ENCODE results near the gene SCAND1.

GRCh38 chr20:35952480-35953386 lies 1.6 kb downstream of the SCAND1 start:
- TF ChIP-seq CTCF (IDR thresholded peaks at IDR 0.05; ENCODE audit: poor library complexity, severe bottlenecking) (no peak), POLR2AphosphoS5 (IDR thresholded peaks at IDR 0.05) (no peak)

All from neural cell (in vitro differentiated cells).